GM19023 (cell line): ENCODE data around the gene LRRC2.
"Not testable (repeated sequence)": the region's sequence is repeated elsewhere in the genome, so short reads cannot be mapped to it uniquely, and the experiment has no call there.

ENCODE experiments used
- ATAC-seq: cut with Tn5 transposase; IDR thresholded peaks from one replicate; pipeline ENCODE4 v1.9.1; 2021; ENCODE audit warnings: mild to moderate bottlenecking, moderate library complexity; ENCODE audit not compliant: unreplicated experiment

LRRC2 gene

GRCh38 chr3:46566040-46566641 lies at the start of gene LRRC2:
Gene LRRC2, minus strand, starts transcription at chr3:46566302. Its CDS starts 14,711 bp downstream, at chr3:46551591.
- ATAC-seq = no peak

- ATAC-seq = no peak
Observed at GRCh38 chr3:46615050-46615775, 49.1 kb upstream of the LRRC2 start.

- ATAC-seq = no peak
Observed at GRCh38 chr3:46614431-46614830, 48.3 kb upstream of the LRRC2 start.

GRCh38 chr3:46613313-46614005 lies 47.4 kb upstream of the LRRC2 start:
- ATAC-seq = no peak

GRCh38 chr3:46612324-46612723 lies 46.2 kb upstream of the LRRC2 start, which contains the start of gene FAM240A:
Gene FAM240A, plus strand, starts transcription at chr3:46612525. Its CDS starts 159 bp downstream, at chr3:46612684.
- no peak for ATAC-seq

- no peak for ATAC-seq
Observed at GRCh38 chr3:46609944-46610722, 44.0 kb upstream of the LRRC2 start.

GRCh38 chr3:46609212-46609721 lies 43.2 kb upstream of the LRRC2 start:
- ATAC-seq = no peak

GRCh38 chr3:46607603-46608028 lies 41.5 kb upstream of the LRRC2 start:
- no peak for ATAC-seq

GRCh38 chr3:46604127-46604526 lies 38.0 kb upstream of the LRRC2 start:
- ATAC-seq = no peak

GRCh38 chr3:46603446-46604046 lies 37.4 kb upstream of the LRRC2 start:
- ATAC-seq = no peak

- no peak for ATAC-seq
Observed at GRCh38 chr3:46599590-46599989, 33.5 kb upstream of the LRRC2 start.

GRCh38 chr3:46595819-46596314 lies 29.8 kb upstream of the LRRC2 start:
- no peak for ATAC-seq

- no peak for ATAC-seq
Observed at GRCh38 chr3:46594723-46595122, 28.6 kb upstream of the LRRC2 start.

- ATAC-seq = no peak
Observed at GRCh38 chr3:46593979-46594378, 27.9 kb upstream of the LRRC2 start.

GRCh38 chr3:46593274-46593862 lies 27.3 kb upstream of the LRRC2 start:
- ATAC-seq = no peak

GRCh38 chr3:46587268-46587667 lies 21.2 kb upstream of the LRRC2 start:
- ATAC-seq = not testable (repeated sequence)

GRCh38 chr3:46586738-46587246 lies 20.7 kb upstream of the LRRC2 start:
- ATAC-seq = no peak

- ATAC-seq = no peak
Observed at GRCh38 chr3:46585799-46586693, 19.9 kb upstream of the LRRC2 start.
